Measurements from ENCODE around the gene KCNMB1. TPM values are rescaled to one million over a fixed set of nuclear protein-coding genes. Genes with fewer than 3 reads are reported as not detected.

The KCNMB1 gene
- total RNA-seq, 1 experiment from 2014 or later, result not detected

- no peak for ATAC-seq
- H3K4me2 ChIP-seq (ENCODE audit: low read length), result no peak overlapping the region
- H3K27me3 ChIP-seq (ENCODE audit: low read length), result peaks cover 31% of the 10 kb centered on the region
- intact Hi-C loops (cut with micrococcal nuclease), result loop anchor here (5.0 kb wide), 1 partner anchor 322 kb away; no protein-coding TSS in a partner anchor
- BruUV-seq (replicated peaks), result no TSS peak
- H2AFZ ChIP-seq (ENCODE audit: low read length), result no peak overlapping the region
- H4K20me1 ChIP-seq (ENCODE audit: low read length), result no peaks in the 10 kb centered on the region
- H3K9ac ChIP-seq (ENCODE audit: low read length), result no peak overlapping the region
- H3K9me2 ChIP-seq (replicated peaks; ENCODE audit: low read length), result no peaks in the 10 kb centered on the region
- ChIA-PET POLR2A (ENCODE audit: unreplicated experiment) (interaction anchor here (0.6 kb wide), 1 partner anchor 681 kb away, joined by 4 read pairs; no protein-coding TSS in a partner anchor), CTCF (no interaction called here)
- H3K9me3 ChIP-seq (ENCODE audit: low read length), result no peaks in the 10 kb centered on the region
- TF ChIP-seq EZH2 (IDR thresholded peaks at IDR 0.05; ENCODE audit: low read length, unreplicated experiment) (no peak), EZH2phosphoT487 (IDR thresholded peaks at IDR 0.05; ENCODE audit: borderline replicate concordance, low read length) (no peak), CTCF (conservative IDR thresholded peaks at IDR 0.05; ENCODE audit: low read depth, low read length) (no peak)
- no peak overlapping the region for H3K4me3 ChIP-seq (ENCODE audit: low read length)
- no peaks in the 10 kb centered on the region for H3K79me2 ChIP-seq (ENCODE audit: low read length)
- H3K36me3 ChIP-seq (ENCODE audit: low read depth, low read length), result no peaks in the 10 kb centered on the region
- DNase-seq, result no peak
- H3K27ac ChIP-seq (ENCODE audit: low read length), result no peak overlapping the region
- H3K4me1 ChIP-seq (ENCODE audit: insufficient read depth, low read length), result no peaks in the 10 kb centered on the region
- H3F3A ChIP-seq (ENCODE audit: low read length, unreplicated experiment), result no peaks in the 10 kb centered on the region
Measured at GRCh38 chr5:170424629-170425028, 35.5 kb upstream of the KCNMB1 start.

GRCh38 chr5:170423692-170424091 lies 34.5 kb upstream of the KCNMB1 start:
- no TSS peak for BruUV-seq (replicated peaks)
- Histone ChIP-seq H3K4me3 (ENCODE audit: low read length) (no peak overlapping the region), H3K4me1 (ENCODE audit: insufficient read depth, low read length) (no peaks in the 10 kb centered on the region), H4K20me1 (ENCODE audit: low read length) (no peaks in the 10 kb centered on the region), H3K9me2 (replicated peaks; ENCODE audit: low read length) (no peaks in the 10 kb centered on the region), H3F3A (ENCODE audit: low read length, unreplicated experiment) (no peaks in the 10 kb centered on the region), H3K36me3 (ENCODE audit: low read depth, low read length) (no peaks in the 10 kb centered on the region), H2AFZ (ENCODE audit: low read length) (no peak overlapping the region), H3K9ac (ENCODE audit: low read length) (no peak overlapping the region), H3K4me2 (ENCODE audit: low read length) (no peak overlapping the region), H3K27ac (ENCODE audit: low read length) (no peak overlapping the region), H3K79me2 (ENCODE audit: low read length) (no peaks in the 10 kb centered on the region), H3K9me3 (ENCODE audit: low read length) (no peaks in the 10 kb centered on the region), H3K27me3 (ENCODE audit: low read length) (peaks cover 28% of the 10 kb centered on the region)
- intact Hi-C loops (cut with micrococcal nuclease), result loop anchor here (5.0 kb wide), 1 partner anchor 321 kb away; no protein-coding TSS in a partner anchor
- ATAC-seq, result no peak
- ChIA-PET CTCF (no interaction called here), POLR2A (ENCODE audit: unreplicated experiment) (no interaction called here)
- TF ChIP-seq EZH2 (IDR thresholded peaks at IDR 0.05; ENCODE audit: low read length, unreplicated experiment) (no peak), CTCF (conservative IDR thresholded peaks at IDR 0.05; ENCODE audit: low read depth, low read length) (no peak), EZH2phosphoT487 (IDR thresholded peaks at IDR 0.05; ENCODE audit: borderline replicate concordance, low read length) (no peak)
- DNase-seq, result no peak

GRCh38 chr5:170421826-170422225 lies 32.7 kb upstream of the KCNMB1 start:
- peaks cover 28% of the 10 kb centered on the region for H3K27me3 ChIP-seq (ENCODE audit: low read length)
- H3K9me3 ChIP-seq (ENCODE audit: low read length), result no peaks in the 10 kb centered on the region
- H3K4me1 ChIP-seq (ENCODE audit: insufficient read depth, low read length), result no peaks in the 10 kb centered on the region
- TF ChIP-seq EZH2 (IDR thresholded peaks at IDR 0.05; ENCODE audit: low read length, unreplicated experiment) (no peak), CTCF (conservative IDR thresholded peaks at IDR 0.05; ENCODE audit: low read depth, low read length) (no peak), EZH2phosphoT487 (IDR thresholded peaks at IDR 0.05; ENCODE audit: borderline replicate concordance, low read length) (no peak)
- no peak for ATAC-seq
- ChIA-PET CTCF (no interaction called here), POLR2A (ENCODE audit: unreplicated experiment) (no interaction called here)
- H3K36me3 ChIP-seq (ENCODE audit: low read depth, low read length), result no peaks in the 10 kb centered on the region
- no peaks in the 10 kb centered on the region for H3K9me2 ChIP-seq (replicated peaks; ENCODE audit: low read length)
- no peaks in the 10 kb centered on the region for H3K79me2 ChIP-seq (ENCODE audit: low read length)
- no peaks in the 10 kb centered on the region for H4K20me1 ChIP-seq (ENCODE audit: low read length)
- no peak for DNase-seq
- BruUV-seq (replicated peaks), result no TSS peak
- H2AFZ ChIP-seq (ENCODE audit: low read length), result no peak overlapping the region
- intact Hi-C loops (cut with micrococcal nuclease), result loop anchor here (5.0 kb wide), 1 partner anchor 320 kb away; no protein-coding TSS in a partner anchor
- H3K9ac ChIP-seq (ENCODE audit: low read length), result no peak overlapping the region
- H3F3A ChIP-seq (ENCODE audit: low read length, unreplicated experiment), result no peaks in the 10 kb centered on the region
- H3K4me2 ChIP-seq (ENCODE audit: low read length), result no peak overlapping the region
- H3K27ac ChIP-seq (ENCODE audit: low read length), result no peak overlapping the region
- no peak overlapping the region for H3K4me3 ChIP-seq (ENCODE audit: low read length)

All from PC-3 (cell line).